Coronary artery (tissue), 2 donors: ENCODE measurements around the gene MTMR1.

ENCODE experiments used
- DNase-seq: peaks from one replicate; pipeline ENCODE4 v3.0.0-alpha.2; 2017; ENCODE audit warnings: low spot score
- H3K27ac ChIP-seq, 2 donors: fragments of 200-600 bp; sonication (generic); one replicate each; pipeline ENCODE4 v1.5.1; 2016 to 2019
- H3K4me3 ChIP-seq: fragments of 200-600 bp; sonication (generic); 2 replicates; pipeline ENCODE4 v1.5.1; 2016; ENCODE audit warnings: mild to moderate bottlenecking, moderate library complexity
- TF ChIP-seq, protein P1 (sequence below): fragments of 200-600 bp; sonication (generic); IDR thresholded peaks from one replicate; pipeline ENCODE4 v1.5.1; 2019; ENCODE audit warnings: antibody characterized with exemption

MTMR1 gene

DNA sequence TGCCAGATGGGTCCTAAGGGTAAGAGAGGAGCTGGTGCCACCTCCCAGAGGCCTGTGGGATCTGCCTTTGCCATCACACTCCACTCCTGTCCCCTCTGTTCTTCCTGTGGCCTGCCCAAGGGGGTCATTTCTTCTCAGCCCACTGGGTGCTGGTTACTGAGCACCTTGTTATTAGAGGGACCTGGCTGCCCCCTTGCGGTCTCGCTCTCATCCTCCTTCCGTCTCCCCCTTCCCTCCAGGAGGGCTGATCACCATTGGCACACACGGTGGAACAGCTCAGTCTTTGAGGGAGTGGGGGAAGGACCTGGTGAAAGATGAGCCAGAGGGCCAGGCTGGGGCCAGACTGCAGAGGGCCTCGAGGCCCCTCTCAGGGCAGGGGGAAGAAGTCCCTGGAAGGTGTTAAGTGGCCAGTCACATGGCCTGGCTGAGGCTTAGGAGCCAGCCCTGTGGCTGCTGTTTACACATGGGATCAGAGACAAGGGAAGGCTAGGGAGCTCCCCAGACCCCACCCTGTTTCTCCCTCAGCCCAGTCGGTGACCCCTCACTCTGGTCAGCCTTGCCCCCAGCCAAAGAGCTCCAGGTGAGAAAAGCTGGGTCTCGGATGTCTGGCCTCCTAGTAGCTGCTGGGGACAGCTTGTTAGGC, 68.1 kb downstream of the MTMR1 start:
- TF ChIP-seq, protein P1, sequence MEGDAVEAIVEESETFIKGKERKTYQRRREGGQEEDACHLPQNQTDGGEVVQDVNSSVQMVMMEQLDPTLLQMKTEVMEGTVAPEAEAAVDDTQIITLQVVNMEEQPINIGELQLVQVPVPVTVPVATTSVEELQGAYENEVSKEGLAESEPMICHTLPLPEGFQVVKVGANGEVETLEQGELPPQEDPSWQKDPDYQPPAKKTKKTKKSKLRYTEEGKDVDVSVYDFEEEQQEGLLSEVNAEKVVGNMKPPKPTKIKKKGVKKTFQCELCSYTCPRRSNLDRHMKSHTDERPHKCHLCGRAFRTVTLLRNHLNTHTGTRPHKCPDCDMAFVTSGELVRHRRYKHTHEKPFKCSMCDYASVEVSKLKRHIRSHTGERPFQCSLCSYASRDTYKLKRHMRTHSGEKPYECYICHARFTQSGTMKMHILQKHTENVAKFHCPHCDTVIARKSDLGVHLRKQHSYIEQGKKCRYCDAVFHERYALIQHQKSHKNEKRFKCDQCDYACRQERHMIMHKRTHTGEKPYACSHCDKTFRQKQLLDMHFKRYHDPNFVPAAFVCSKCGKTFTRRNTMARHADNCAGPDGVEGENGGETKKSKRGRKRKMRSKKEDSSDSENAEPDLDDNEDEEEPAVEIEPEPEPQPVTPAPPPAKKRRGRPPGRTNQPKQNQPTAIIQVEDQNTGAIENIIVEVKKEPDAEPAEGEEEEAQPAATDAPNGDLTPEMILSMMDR, result no peak
- no peak overlapping the region for H3K27ac ChIP-seq
- H3K4me3 ChIP-seq, result no peak overlapping the region
- no peak for DNase-seq

DNA sequence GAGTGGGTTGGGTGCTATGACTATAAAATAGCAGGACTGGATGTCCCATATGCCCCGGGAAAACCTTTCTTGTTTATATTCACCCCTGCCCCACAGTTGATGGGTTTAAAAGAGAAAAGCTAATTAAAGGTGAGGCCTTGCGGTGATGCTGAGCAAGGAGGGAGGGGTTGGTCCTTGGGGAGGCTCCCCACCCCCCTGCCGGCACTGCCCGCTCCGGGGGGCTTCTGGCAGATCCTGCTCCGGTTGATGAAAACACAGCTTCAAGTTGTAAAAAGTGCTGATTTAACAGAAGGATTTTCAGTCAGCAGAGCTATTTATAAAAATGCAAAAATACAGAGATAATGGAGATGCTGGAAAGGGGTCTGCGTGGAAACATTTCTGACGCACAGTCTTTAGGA, 68.6 kb downstream of the MTMR1 start:
- H3K27ac ChIP-seq, result no peak overlapping the region
- DNase-seq, result no peak
- no peak overlapping the region for H3K4me3 ChIP-seq
- TF ChIP-seq, protein P1, result no peak

DNA sequence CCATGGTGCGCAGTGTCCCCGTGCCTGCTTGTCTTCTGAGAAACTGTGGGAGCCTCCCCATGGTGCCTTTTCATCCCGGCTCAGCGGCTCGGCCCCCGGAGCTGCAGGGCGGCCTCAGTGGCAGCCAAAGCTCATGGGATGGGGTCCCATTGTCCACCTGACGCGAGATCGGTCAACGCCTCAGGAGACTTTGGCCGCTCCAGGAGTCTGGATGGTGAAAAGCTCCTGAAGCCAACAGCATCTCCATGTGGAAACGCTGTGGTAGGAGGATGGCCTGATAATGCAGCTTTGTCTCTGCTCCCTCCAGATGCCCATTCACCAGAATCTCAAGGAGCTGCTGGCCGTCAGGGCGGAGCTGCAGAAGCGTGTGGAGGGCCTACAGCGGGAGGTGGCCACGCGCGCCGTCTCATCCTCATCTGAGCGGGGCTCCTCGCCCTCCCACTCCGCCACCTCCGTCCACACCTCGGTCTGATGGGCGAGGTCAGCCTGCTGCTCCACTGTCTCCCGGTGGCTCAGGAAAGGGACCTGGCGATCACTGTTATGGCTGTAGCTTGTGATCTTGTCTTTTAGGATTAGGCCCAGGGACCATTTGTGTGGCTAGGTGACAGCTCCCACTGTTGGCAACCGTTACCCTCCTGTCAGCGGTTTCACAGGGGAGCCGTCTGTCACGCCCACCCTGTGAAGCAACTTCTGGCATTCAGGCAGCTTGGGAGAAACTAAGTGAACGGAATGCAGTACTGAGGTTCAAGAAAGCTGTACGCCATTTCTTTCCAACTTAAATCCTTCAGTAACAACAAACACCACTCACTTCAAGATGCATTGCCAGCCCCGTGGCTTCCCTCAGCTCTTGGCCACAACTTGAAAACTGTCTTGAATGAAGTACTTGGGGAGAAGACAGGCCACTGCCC, 69.3 kb downstream of the MTMR1 start:
- no peak overlapping the region for H3K27ac ChIP-seq
- TF ChIP-seq, protein P1, result no peak
- no peak overlapping the region for H3K4me3 ChIP-seq
- no peak for DNase-seq

DNA sequence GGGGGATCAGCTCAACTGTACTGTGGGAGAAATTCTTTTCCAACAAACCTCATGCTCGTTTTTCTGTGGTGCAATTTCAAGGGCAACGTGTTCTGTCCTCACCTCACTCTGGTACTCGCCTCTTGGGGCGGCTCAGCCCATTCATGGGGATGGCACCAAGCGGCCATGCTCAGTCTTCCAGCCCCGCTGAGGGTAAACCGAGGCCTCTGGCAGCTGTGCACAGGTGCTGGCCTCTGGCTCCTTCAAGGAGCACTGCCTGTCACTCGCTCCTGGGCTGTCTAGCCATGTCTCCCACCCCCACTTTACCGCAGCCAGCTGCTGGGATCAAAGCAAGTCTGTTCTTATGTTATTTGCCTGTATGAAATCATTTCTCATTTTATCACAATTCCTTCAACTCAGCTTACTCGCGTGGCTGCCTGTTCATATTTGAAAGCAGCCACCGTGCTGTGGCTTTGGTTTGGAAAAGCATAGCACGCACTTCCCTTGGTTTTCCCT, 70.2 kb downstream of the MTMR1 start:
- DNase-seq, result no peak
- TF ChIP-seq, protein P1, result no peak
- Histone ChIP-seq H3K27ac (no peak overlapping the region), H3K4me3 (no peak overlapping the region)

DNA sequence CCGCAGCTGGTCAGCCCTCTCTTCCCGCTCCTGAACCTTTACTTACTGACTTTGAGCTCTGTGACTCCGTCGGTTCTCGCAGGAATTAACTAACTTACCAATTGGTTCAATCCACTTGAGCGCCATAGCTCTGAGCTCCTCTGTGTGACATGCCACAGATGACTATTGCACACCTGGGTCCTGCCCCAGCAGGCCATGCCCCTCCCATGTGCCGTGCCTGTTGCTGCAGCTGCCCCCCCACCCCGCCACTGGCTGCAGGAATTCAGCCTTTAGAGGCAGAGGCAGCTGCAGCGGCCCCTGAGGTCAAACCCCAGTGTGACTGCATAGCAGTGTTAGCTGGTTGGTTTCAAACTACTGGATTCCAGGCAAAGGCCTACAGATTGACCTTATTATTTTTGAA, 70.6 kb downstream of the MTMR1 start:
- DNase-seq, result no peak

DNA sequence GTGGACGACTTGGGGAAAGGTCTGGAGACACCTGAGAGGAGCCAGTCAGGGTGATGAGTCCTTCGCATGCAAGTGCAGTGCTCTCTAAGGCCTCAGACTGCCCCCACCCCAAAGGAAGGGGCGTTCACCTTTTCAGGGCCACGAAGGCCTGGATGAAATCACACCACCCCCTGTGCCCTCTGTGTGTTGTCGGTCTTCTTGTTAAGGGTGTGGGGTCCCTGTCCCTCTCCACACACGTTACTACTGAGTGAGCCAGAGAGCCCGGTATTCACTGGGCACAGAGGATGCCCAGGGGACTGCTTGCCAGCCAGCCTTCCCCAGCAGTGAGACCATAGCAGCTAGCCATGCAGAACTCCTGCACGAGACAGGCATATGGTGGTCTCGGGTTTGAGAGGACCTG, 72.0 kb downstream of the MTMR1 start:
- Histone ChIP-seq H3K4me3 (no peak overlapping the region), H3K27ac (no peak overlapping the region)
- no peak for DNase-seq
- TF ChIP-seq, protein P1, result no peak

More for the DNA sequence above, 70.6 kb downstream of the MTMR1 start:
- Histone ChIP-seq H3K4me3 (no peak overlapping the region), H3K27ac (no peak overlapping the region)
- TF ChIP-seq, protein P1, result no peak
